ENCODE data around the gene TCN2.
"Not testable (repeated sequence)": the region's sequence is repeated elsewhere in the genome, so short reads cannot be mapped to it uniquely, and the experiment has no call there.

TCN2 gene

DNA sequence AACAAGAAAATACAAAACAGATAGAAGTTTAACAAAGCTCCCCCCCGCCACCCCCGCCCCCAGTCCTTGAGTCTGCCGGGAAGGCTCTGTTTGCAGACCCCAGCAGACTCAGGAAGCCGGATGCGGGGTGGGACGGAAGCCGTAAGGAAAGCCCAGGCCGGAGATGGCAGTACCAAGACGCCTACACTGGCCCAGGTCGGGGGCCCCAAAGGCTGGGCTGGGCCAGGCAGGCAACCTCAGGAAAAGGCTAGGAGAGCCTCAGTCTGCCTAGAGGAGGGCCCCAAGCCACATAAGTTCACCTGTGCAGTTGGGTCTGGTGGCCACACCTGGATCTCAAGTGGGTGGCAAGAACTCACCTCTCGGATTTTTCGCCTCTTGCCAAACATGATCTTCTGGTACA is 28.5 kb upstream of the TCN2 start:
- no peak for DNase-seq (ENCODE audit: low read depth)

- no peak for DNase-seq (ENCODE audit: low read depth)
These were observed 26.1 kb upstream of the TCN2 start for GRCh38 chr22:30580896-30581295.

GRCh38 chr22:30582051-30582450 is 24.9 kb upstream of the TCN2 start:
- no peak for DNase-seq (ENCODE audit: low read depth)

GRCh38 chr22:30582788-30583545 is 24.0 kb upstream of the TCN2 start:
- no peak for DNase-seq (ENCODE audit: low read depth)

DNA sequence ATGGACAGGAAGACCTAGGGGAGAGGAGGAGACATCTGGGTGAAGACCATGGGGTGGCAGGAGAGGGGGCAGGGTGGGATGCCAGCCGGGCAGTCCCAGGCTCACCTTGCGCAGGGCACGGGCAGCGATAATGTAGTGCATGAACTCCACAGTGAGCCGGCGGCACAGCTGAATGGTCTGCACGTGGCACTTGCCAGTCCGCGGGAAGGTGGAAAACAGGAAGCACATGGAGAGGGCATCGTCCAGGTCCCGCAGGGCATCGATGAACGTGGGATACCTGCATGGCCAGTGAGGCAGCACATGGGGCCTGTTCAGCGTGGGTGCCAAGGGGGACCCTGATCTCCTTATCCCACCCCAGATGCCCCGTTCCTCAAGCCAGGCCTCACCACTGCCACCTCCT is 22.5 kb upstream of the TCN2 start:
- no peak for DNase-seq (ENCODE audit: low read depth)

- no peak for DNase-seq (ENCODE audit: low read depth)
These were observed 20.6 kb upstream of the TCN2 start for GRCh38 chr22:30586414-30586813.

DNA sequence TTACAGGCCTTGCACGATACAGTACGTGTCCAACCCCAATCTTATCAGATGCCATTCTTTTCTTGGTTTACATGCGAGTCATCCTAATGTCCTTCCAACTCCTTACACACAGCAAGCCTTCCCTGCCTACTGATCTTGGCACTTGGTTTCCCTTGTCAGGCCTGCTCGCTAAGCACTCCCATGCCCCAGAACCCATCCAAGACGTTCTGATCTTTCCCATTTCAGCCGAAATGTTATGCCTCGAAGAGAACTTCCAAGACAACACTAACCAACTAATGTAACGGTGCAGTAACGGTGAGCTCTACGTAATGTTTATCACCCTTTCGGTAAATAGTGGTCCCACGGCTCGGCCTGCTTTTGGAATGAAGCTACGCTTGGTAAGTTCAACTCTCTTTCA is 15.8 kb upstream of the TCN2 start:
- no peak for DNase-seq (ENCODE audit: low read depth)

GRCh38 chr22:30591588-30592359 is 15.2 kb upstream of the TCN2 start, which contains the start of gene PES1:
TSS of gene PES1 (minus strand) at chr22:30591910. CDS start at chr22:30591833, 77 bp downstream.
- DNase-seq (ENCODE audit: low read depth) = peak; percentile 90

- not testable (repeated sequence) for DNase-seq (ENCODE audit: low read depth)
These were observed 14.6 kb upstream of the TCN2 start for GRCh38 chr22:30592360-30592713.

DNA sequence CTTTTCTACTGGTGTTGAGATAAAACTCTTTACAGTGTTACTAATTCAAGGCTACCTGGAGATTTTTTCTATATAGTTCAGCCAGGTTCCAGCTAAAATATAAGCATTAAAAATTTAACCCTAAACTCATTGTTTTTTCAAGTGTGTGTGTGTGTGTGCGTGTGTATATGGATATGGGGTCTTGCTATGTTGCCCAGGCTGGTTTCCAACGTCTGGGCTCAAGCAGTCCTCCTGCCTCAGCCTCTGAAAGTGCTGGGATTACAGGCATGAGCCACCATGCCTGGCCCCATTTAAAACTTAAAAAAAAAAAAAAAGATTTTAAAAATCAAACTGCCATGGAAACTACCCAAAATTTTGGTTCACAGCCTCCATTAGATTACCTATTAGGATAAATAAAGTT is 10.8 kb upstream of the TCN2 start:
- no peak for DNase-seq (ENCODE audit: low read depth)

DNA sequence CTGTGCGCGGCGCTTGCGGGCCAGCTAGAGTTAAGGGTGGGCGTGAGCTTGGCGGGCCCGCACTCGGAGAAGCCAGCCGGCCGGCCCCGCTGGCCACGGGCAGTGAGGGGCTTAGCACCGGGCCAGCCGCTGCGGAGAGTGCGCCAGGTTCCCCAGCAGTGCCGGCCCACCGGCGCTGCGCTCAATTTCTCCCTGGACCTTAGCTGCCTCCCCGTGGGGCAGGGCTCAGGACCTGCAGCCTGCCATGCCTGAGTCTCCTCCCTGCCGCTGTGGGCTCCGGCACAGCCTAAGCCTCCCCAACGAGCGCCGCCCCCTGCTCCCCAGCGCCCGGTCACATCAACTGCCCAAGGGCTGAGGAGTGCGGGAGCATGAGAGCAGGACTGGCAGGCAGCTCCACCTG is 10.1 kb upstream of the TCN2 start:
- no peak for DNase-seq (ENCODE audit: low read depth)

- DNase-seq (ENCODE audit: low read depth) = no peak
These were observed 8.0 kb upstream of the TCN2 start for GRCh38 chr22:30598986-30599385.

DNA sequence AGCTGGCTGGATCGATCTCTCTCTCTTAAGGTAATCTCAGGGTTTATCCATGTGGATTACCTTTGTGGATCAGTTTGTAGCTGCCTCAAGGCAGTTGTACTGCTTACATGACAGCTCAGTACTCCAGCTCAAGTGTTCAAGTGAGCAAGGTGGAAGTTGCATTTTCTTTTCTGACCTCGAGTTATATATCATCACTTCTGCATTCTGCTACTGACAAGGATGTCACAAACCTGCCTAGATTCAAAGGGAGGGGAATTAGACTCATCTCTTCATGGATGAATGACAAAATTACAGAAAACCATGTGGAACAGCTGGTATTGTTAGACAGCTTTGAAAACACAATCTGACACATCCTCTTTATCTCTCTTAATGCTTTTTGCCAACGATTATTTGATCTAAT is 6.1 kb upstream of the TCN2 start:
- no peak for DNase-seq (ENCODE audit: low read depth)

GRCh38 chr22:30601464-30601863 is 5.5 kb upstream of the TCN2 start:
- DNase-seq (ENCODE audit: low read depth) = no peak

GRCh38 chr22:30602049-30602448 is 4.9 kb upstream of the TCN2 start:
- DNase-seq (ENCODE audit: low read depth) = no peak

- DNase-seq (ENCODE audit: low read depth) = no peak
These were observed 3.2 kb upstream of the TCN2 start for GRCh38 chr22:30603801-30604200.

DNA sequence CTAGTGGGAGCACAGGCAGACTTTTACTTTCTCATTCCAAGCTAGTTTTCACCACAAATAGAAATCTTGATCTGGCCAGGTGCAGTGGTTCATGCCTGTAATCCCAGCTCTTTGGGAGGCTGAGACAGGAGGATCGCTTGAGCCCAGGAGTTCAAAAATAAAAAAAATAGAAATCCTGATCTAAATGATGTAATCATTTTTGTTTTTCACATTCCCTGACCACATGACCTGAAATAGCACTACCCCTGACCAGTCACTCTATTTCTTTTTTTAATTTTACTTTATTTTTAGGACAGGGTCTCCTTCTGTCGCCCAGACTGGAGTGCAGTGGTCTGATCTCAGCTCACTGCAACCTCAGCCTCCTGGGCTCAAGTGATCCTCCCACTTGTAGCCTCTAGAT is 2.3 kb upstream of the TCN2 start:
- no peak for DNase-seq (ENCODE audit: low read depth)

GRCh38 chr22:30605449-30606110 is 1.4 kb upstream of the TCN2 start:
- no peak for DNase-seq (ENCODE audit: low read depth)

GRCh38 chr22:30607300-30607930 is 441 bp downstream of the TCN2 start:
- DNase-seq (ENCODE audit: low read depth) = no peak

GRCh38 chr22:30607939-30608338 is 965 bp downstream of the TCN2 start:
- DNase-seq (ENCODE audit: low read depth) = no peak

DNA sequence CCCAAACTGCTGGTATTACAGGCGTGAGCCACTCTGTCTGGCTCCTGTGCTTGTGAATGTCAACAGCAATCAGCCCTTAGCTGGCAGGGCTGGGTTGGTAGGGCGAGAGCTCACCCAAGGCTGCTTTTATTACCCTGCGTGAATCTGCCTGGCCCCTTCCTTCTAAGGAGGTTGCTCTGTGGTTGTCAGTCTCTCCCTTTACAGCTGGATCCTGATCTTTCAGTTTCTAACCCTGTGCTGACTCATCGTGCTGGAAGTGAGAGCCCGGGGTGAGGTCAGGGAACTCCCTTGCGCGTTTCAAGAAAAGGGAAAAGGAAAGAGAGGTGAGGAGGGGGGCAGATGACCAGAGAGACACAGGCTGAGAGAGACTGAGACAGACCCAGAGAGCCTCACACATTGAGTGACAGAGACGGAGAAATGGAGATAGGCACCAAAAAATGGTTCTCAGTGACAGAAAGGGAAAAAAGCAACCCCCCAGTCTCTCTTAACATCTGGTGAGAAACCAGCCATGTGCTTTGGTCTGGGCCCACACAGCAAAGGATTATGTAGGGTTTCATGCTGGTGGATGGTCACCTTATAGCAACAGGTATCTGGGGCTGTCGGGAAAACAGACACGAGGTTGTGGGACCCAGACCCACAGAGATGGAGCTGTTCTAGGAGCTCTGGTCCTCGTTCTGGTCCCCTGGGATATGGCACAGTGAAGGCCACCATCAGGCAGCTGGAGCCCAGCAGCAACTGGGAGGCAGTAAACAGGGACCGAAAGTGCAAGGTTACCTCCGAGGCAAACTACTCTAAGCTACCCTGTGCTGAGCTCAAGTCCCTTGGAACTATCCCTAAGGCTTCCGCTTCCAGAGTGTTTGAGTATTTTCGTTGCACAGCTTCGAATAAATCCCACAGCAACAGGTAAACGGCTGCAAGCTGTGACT is 2.5 kb downstream of the TCN2 start:
- DNase-seq (ENCODE audit: low read depth) = no peak

DNA sequence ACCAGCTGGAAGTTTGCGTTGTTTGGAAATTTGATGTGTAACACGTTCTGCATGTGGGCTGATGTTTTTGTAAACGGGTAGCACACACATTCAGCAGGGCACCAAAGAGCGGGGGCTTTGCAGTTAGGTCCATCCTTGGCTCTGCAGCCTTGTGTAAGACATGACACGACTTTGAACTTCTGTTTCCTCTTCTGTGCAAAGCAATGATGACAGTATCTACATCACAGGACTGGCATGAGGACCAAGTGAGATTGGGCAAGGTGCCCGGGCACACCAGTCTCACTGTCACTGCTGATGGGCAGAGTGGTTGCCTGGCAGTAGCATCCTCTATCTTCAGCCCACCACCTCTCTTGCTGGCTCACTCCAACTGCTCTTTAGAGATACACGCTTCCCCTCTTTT is 3.3 kb downstream of the TCN2 start:
- DNase-seq (ENCODE audit: low read depth) = no peak
